ENCODE measurements around the gene PDE10A. TPM values are rescaled to one million over a fixed set of nuclear protein-coding genes. Genes with fewer than 3 reads are reported as not detected.

The PDE10A gene
- total RNA-seq, 2 experiments from 2014 or later = not detected

DNA sequence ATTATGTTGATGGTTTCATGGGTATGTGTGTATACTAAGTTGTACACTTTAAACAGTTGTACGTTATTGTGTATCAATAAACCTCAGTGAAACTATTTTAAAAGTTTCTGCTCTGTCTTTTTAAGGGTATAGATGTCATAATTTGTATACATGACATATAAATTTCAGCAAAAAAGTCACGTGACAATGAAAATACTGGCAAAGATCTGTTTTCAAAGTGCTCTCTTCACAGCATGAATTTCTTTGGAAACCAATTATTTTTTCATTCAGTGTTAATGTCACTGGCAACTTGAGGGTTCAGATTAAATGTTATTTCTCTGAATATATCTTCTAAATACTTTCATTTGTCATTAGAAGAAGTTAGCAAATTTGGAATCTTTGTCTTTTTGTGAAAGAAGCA lies 261.9 kb downstream of the PDE10A start:
- no peaks in the 10 kb centered on the region for H3K36me3 Mint-ChIP-seq (ENCODE audit: low read depth)
- no peaks in the 10 kb centered on the region for H3K4me1 Mint-ChIP-seq (ENCODE audit: low read depth)
- CTCF ChIA-PET = no interaction called here
- TF ChIP-seq, protein P1, sequence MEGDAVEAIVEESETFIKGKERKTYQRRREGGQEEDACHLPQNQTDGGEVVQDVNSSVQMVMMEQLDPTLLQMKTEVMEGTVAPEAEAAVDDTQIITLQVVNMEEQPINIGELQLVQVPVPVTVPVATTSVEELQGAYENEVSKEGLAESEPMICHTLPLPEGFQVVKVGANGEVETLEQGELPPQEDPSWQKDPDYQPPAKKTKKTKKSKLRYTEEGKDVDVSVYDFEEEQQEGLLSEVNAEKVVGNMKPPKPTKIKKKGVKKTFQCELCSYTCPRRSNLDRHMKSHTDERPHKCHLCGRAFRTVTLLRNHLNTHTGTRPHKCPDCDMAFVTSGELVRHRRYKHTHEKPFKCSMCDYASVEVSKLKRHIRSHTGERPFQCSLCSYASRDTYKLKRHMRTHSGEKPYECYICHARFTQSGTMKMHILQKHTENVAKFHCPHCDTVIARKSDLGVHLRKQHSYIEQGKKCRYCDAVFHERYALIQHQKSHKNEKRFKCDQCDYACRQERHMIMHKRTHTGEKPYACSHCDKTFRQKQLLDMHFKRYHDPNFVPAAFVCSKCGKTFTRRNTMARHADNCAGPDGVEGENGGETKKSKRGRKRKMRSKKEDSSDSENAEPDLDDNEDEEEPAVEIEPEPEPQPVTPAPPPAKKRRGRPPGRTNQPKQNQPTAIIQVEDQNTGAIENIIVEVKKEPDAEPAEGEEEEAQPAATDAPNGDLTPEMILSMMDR (IDR thresholded peaks at IDR 0.05) = no peak
- no peak overlapping the region for H3K27ac Mint-ChIP-seq
- DNase-seq (no peak), ATAC-seq (no peak)
- peaks cover 2% of the 10 kb centered on the region for H3K9me3 Mint-ChIP-seq
- intact Hi-C loops (cut with micrococcal nuclease) = no loop called here
- no peaks in the 10 kb centered on the region for H3K27me3 Mint-ChIP-seq
- no peak overlapping the region for H3K4me3 Mint-ChIP-seq
- POLR2A ChIA-PET = no interaction called here

DNA sequence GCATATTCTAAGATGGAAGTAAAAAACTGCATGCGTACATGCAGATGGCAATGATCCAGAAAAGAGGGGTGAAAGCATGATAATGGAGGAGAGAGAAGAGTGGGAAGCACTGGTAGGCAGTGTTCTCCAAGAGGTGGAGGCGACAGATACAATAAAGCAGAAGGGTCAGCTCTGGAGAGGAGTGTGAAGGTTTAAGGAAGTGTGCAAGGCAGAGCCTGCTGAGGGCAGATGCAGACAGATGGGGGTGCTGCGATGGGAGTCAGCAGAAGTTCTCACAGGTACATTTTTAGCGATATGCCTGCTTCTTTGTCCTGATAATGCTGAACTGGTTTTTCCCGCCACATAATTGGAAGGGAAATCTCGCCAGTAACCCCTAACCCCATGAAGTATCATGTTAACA lies 272.6 kb downstream of the PDE10A start:
- intact Hi-C loops (cut with micrococcal nuclease) = no loop called here

DNA sequence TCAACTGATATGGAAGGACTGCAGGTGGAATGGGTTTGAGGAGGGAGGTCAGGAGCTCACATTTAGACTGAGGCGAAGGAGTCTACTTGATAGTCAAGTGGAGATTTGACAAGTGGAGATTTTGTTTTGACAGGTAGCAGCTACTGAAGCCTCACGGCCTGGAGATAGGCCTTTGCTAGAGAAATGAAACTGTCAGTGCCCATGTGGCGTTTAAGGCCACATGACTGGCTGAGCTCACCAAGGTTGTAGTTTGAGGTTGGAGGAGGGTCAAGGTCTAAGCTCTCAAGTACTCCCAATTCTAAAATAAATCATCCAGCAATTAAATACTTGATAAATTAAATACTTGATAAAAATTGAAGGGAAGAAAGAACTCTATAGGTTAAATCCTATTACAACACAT lies 273.5 kb downstream of the PDE10A start:
- Mint-ChIP-seq H3K27ac (no peak overlapping the region), H3K9me3 (peaks cover 8% of the 10 kb centered on the region), H3K27me3 (no peaks in the 10 kb centered on the region), H3K4me1 (ENCODE audit: low read depth) (no peaks in the 10 kb centered on the region), H3K36me3 (ENCODE audit: low read depth) (no peaks in the 10 kb centered on the region), H3K4me3 (no peak overlapping the region)
- DNase-seq (no peak), ATAC-seq (no peak)
- ChIA-PET CTCF (no interaction called here), POLR2A (no interaction called here)
- intact Hi-C loops (cut with micrococcal nuclease) = no loop called here
- TF ChIP-seq, protein P1 (IDR thresholded peaks at IDR 0.05) = no peak

More for the DNA sequence above, 272.6 kb downstream of the PDE10A start:
- DNase-seq (no peak), ATAC-seq (no peak)
- Mint-ChIP-seq H3K27me3 (no peaks in the 10 kb centered on the region), H3K4me1 (ENCODE audit: low read depth) (no peaks in the 10 kb centered on the region), H3K9me3 (peaks cover 11% of the 10 kb centered on the region), H3K36me3 (ENCODE audit: low read depth) (no peaks in the 10 kb centered on the region), H3K4me3 (no peak overlapping the region), H3K27ac (no peak overlapping the region)
- POLR2A ChIA-PET = no interaction called here
- CTCF ChIA-PET = no interaction called here
- TF ChIP-seq, protein P1 (IDR thresholded peaks at IDR 0.05) = no peak

DNA sequence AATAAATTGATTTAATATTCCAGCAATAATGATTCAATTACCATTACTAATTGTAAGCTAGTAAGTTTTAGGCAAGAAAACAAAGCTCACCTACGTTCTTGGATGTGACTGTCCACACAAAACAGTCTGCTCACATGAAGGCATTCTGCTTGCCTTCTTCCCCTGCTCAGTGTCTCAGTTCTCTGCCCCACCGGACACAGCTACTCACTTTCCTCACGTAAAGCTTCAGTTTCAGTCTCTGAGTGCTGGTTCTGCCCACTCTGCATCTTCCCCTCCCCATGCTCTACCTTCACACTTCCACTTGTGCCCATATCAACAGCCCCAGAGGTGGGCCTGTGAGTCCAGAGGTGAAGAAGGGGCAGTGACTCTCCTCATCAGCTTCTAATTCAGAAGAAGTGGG lies 279.7 kb downstream of the PDE10A start:
- Mint-ChIP-seq H3K36me3 (ENCODE audit: low read depth) (no peaks in the 10 kb centered on the region), H3K4me3 (no peak overlapping the region), H3K27ac (no peak overlapping the region), H3K9me3 (peaks cover 3% of the 10 kb centered on the region), H3K27me3 (no peaks in the 10 kb centered on the region), H3K4me1 (ENCODE audit: low read depth) (no peaks in the 10 kb centered on the region)
- ATAC-seq = no peak
- CTCF ChIA-PET = no interaction called here
- POLR2A ChIA-PET = no interaction called here
- DNase-seq = no peak
- TF ChIP-seq, protein P1 (IDR thresholded peaks at IDR 0.05) = no peak
- intact Hi-C loops (cut with micrococcal nuclease) = no loop called here

DNA sequence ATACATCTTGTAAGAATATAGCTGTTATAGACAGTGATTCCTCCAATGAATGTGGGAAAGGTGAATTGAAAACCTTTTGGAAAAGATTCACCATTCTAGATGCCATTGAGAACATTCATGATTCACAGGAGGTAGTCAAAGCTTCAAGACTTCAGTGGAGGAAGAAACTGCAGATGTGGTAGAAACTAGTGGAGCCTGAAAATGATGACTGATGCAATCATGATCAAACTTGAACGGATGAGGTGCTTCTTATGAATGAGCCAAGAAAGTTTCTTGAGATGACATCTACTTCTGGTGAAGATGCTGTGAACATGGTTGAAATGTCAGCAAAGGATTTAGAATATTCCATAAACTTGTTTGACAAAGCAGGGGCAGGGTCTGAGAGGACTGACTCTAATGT lies 286.9 kb downstream of the PDE10A start:
- TF ChIP-seq, protein P1 (IDR thresholded peaks at IDR 0.05) = no peak
- ChIA-PET CTCF (no interaction called here), POLR2A (no interaction called here)
- Mint-ChIP-seq H3K4me1 (ENCODE audit: low read depth) (no peaks in the 10 kb centered on the region), H3K9me3 (no peaks in the 10 kb centered on the region), H3K27ac (no peak overlapping the region), H3K27me3 (no peaks in the 10 kb centered on the region), H3K36me3 (ENCODE audit: low read depth) (no peaks in the 10 kb centered on the region), H3K4me3 (no peak overlapping the region)
- ATAC-seq = no peak
- intact Hi-C loops (cut with micrococcal nuclease) = no loop called here
- DNase-seq = no peak

All from activated CD8-positive, alpha-beta T cell treated with anti-CD3 and anti-CD28 coated beads for 36 hours (primary cell).